ENCODE results near the gene SEPTIN12. TPM values are rescaled to one million over a fixed set of nuclear protein-coding genes. Genes with fewer than 3 reads are reported as not detected.
"Not testable (repeated sequence)": the region's sequence is repeated elsewhere in the genome, so short reads cannot be mapped to it uniquely, and the experiment has no call there.

The SEPTIN12 gene
- total RNA-seq, 1 experiment from 2014 or later, result not detected

- no peak for DNase-seq (ENCODE audit: low read depth)
Measured at GRCh38 chr16:4754865-4755264, 33.3 kb downstream of the SEPTIN12 start.

- DNase-seq (ENCODE audit: low read depth), result no peak
Measured at GRCh38 chr16:4753227-4753626, 34.9 kb downstream of the SEPTIN12 start.

DNA sequence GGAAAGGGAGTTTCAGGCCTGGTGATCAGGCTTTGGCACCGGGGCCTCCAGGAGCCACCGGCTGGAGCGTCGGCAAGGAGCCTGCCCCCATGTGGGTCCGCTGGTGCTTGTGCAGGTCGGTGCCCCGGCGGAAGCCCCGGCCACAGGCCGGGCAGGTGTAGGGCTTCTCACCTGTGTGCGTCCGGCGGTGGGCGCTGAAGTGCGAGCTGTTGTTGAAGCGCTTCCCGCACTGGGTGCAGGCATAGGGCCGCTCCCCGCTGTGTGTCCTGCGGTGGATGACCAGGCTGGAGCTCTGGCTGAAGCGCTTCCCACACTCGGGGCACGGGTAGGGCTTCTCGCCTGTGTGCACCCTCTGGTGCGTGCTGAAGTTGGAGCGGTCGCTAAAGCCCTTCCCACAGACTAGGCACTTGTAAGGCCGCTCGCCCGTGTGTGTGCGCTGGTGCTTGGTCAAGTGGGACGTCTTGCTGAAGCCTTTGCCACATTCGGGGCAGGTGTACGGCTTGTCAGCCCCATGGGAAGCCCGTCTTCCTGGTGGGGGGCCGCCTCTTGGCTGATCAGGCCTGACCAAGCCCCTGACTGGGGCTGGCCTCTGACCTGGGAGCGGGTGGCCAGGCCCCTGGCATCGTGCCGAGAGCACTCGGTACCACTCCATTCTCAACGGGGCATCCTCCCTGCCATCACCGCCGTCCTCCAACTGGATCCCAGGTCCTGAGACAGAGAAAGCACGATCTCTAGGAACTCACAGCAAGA, 35.6 kb downstream of the SEPTIN12 start:
- DNase-seq (ENCODE audit: low read depth), result no peak

- no peak for DNase-seq (ENCODE audit: low read depth)
Measured at GRCh38 chr16:4750896-4751295, 37.2 kb downstream of the SEPTIN12 start.

- DNase-seq (ENCODE audit: low read depth), result no peak
Measured at GRCh38 chr16:4749700-4750257, 38.4 kb downstream of the SEPTIN12 start.

DNA sequence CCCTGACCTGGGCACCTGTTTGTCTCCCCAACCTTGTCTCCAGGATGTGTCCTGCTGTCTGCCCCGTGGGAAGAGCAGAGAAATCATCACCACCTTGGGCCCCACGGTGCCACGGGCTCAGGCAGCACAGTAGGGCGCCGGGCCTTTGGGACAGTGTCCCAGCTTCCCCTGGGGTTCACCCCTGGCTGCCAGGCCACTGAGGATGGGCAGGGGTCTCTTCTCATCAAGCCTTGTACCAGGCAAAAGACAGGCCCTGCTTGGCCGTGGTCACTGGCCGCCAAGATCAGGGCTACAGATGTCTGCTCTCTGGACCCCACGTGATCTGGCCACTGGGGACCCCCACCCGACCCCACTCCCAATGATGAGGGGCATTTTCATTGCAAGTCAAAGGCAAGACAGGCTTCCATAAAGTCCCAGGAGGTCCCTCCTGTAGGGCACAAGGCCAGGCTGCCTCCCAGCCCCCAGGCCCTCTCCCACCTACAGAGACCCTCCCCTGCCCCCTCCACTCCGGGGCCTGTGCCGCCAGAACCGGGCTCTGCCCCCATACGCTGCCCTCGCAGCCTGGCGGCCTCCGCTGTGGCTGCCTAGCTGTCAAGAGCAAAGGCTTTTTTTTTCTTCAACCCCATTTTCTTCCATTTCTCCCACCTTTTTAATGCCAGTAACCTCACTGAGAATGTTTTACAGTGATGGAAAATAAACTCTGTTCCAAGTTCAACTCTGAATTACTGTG, 39.3 kb downstream of the SEPTIN12 start:
- no peak for DNase-seq (ENCODE audit: low read depth)

- DNase-seq (ENCODE audit: low read depth), result no peak
Measured at GRCh38 chr16:4747906-4748681, 40.1 kb downstream of the SEPTIN12 start.

DNA sequence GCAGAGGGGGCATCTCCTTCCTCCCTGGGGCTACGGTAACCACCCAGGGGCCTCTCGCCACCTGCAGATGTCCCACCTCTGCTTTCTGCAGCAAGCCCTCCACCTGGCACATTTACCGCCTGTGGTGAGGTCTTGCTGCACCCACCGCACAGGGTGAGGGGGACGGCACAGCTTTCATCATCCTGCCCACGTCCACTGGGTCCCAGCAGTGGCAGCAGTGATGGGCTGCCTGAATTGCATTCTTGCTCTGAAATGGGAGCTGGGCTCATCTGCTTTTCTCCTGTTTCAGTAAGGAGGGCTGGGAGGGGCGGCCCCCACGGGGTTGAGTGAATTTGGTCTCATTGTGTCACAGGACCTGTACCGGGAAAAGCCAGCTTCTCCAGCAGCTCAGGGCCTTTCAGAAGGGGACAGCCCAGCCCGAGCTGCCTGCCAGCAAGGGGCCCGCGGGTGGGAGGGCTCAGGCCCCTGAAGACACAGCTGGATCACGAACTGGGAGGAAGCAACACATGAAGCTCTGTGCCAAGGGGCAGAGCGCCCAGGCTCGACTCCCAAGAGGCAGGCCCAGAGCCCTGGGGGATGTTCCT, 41.1 kb downstream of the SEPTIN12 start:
- DNase-seq (ENCODE audit: low read depth), result no peak

- no peak for DNase-seq (ENCODE audit: low read depth)
Measured at GRCh38 chr16:4746215-4746614, 41.9 kb downstream of the SEPTIN12 start.

GRCh38 chr16:4745274-4745569, 42.9 kb downstream of the SEPTIN12 start:
- DNase-seq (ENCODE audit: low read depth), result no peak

GRCh38 chr16:4744555-4745273, 43.4 kb downstream of the SEPTIN12 start:
- DNase-seq (ENCODE audit: low read depth), result no peak

DNA sequence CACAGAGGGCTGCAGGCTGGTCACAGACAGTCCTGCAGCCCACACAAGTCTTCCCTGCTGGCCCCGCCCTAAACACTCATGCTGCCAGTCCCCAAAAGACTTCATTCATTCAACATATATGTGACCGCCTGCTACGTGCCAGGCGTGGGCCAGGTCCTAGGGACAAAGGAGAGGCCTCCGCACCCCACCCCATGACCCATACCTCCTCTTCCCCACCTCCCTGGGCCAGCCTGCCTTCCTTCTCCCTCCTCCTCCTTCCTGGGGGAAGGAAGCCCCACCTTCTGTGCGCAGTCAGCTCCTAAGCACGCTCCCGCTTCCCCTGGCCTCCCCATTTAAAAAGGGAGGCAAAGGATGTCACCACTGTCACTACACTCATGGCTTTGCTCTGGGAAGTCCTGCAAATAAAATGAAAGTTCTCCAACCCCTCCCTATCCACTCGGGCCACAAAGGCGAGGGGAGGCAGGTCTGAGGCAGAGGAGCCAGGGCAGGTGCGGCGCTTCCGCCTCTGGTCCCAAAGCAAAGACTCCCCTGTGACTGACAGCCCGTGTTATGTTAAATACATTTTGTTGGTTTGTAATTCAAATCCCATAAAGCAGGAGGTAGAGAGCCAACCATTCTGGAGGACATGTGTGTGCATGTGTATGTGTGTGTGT, 44.8 kb downstream of the SEPTIN12 start:
- DNase-seq (ENCODE audit: low read depth), result no peak

- not testable (repeated sequence) for DNase-seq (ENCODE audit: low read depth)
Measured at GRCh38 chr16:4738370-4738769, 49.8 kb downstream of the SEPTIN12 start.

DNA sequence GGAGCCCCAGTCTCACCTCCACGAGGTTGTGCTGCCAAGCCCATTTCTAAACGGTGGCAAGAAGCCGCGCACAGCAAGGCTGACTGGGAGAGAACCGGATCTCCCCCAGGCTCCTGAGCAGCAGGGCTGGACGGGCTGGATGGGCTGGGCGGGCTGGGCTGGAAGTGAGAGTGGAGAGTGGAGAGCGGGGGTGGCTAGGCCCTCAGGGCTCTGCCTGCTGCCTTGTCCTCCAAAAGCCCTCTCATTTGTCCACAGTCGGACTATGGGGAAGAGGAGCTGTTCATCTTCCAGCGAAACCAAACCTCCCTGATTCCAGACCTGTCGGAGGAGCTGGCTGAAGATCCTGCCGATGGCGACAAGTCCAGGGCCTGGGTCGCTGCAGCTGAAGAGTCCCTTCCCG, 50.6 kb downstream of the SEPTIN12 start:
- no peak for DNase-seq (ENCODE audit: low read depth)

DNA sequence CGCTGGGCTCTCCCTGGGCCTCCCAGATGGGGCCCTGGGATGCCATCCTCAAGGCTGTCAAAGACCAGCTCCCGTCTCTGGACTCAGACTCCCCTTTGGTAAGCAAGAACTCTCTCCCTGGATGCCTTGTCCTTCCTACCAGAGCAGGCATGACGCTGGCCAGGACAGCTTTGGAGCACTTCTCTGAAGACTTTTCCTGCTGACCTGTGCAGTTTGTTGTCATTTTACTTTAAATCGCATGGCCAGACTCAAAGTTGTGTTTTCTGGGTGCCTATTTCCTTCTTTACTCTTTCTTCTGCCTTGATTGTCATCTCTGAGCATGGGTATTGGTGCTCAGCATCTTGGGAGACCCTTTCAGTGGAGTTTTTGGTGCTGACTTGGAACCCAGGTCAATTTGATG, 51.6 kb downstream of the SEPTIN12 start:
- DNase-seq (ENCODE audit: low read depth), result no peak

DNA sequence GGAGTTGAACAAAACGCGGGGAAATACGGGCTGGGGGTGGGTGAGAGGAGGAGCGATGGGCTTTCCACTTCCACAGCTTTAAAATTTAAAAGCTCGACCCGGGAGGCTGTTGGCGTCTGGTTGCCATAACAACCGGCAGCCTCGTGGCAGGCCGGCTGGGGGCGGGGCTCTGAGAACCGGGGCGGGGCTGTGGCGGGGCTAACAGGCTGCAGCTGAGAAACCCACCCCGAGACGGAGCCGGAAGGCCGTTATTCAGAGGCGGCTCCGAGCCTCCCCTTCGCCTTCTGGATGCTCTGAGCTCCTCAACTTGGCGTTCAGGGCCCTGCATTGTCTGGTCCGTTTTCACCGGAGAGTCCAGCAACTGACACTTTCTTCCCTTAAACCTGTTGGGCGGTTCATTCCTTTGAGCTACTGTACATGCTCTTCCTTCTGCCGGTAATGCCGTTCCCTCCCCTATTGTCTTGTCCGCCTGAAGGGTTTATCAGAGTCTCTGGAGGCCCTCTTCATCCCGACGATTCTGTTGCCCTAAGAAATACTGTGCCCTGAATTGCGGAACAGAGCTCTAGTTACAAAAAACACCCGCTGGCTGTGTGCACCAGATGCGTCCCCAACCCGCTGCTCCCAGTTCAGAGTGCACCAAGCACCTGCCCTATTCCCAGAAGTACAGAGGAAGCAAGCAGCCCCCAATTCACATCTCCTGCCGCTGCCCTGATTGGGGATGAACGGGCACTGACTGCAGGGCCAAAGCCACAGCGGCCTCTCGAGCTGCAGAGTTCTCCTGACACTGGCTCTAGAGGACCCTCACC, 53.2 kb downstream of the SEPTIN12 start:
- DNase-seq (ENCODE audit: low read depth), result peak; percentile 84

DNA sequence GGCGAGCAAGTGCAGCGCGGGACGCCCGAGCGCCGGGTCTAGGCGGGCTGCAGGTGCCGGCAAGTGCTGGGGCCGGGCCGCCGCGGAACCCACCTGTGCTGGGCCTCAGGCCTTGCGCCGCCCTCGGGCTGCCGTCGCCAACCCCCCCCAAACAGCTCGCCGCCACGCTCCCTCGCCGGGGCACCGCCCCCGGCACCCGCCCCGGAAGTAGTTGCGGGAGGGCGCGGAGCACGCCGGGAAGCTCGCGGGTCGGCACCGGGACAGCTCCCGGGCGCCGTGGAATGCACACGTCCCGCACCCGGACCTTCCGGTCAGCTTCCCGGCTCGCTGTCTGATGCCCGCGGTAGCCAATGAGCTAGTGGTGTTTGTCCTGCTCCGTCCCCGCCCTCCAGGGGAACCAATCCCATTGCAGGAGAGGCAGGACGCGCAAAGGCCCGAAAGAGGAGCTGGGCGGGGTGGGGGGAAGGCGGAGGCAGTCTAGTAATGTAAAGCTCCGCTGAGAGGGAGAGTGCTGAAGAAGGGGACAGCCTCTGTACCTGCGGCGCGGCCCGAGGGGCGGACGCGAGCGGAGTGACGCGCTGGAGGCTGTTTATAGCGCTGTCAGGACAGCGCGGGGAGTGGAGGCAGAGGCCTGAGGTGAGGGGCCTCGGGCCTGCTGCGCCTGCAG, 53.9 kb downstream of the SEPTIN12 start, which contains the start of the genes ANKS3 and DNAAF8:
Gene ANKS3, minus strand, starts transcription at position 209 of the 667 bp plus-strand sequence. CDS start 4,122 bp downstream, outside the sequence.
Gene DNAAF8, plus strand, starts transcription at position 475 of the 667 bp plus-strand sequence. CDS start 1,978 bp downstream, outside the sequence.
- DNase-seq (ENCODE audit: low read depth), result peak; percentile 97

GRCh38 chr16:4733747-4734062, 54.4 kb downstream of the SEPTIN12 start:
- DNase-seq (ENCODE audit: low read depth), result no peak

DNA sequence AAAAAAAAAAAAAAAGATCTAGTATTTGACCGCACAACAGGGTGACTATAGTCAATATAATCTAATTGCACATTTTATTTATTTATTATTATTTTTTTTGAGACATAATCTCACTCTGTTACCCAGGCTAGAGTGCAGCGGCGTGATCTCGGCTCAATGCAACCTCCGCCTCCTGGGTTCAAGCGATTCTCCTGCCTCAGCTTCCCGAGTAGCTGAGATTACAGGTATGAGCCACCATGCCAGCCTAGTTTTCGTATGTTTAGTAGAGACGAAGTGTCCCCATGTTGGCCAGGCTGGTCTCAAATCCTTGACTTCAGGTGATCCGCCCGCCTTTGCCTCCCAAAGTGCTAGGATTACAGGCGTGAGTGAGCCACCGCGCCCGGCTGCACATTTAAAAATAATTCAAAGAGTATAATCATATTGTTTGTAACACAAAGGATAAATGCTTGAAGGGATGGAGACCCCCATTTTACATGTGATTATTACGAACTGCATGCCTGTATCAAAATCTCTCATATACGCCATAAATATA, 54.9 kb downstream of the SEPTIN12 start:
- DNase-seq (ENCODE audit: low read depth), result no peak

Measured in Daoy (cell line).